HEK293 (cell line): ENCODE results near the gene SAE1.

Experiments used
- CTCF ChIA-PET: fragments of 350-600 bp; formaldehyde crosslinking; extraction: SDS; loops from one replicate; lab custom pipeline; 2021; ENCODE audit warnings: antibody characterized with exemption; lab: Yijun Ruan, JAX
- POLR2A ChIA-PET: fragments of 300-600 bp; formaldehyde crosslinking; extraction: SDS; loops from one replicate; lab custom pipeline; 2020; ENCODE audit warnings: antibody characterized with exemption, inconsistent platforms; lab: Yijun Ruan, JAX
- H3K27ac ChIP-seq: fragments of 200-500 bp; sonication (Bioruptor generic); 2 replicates; pipeline ENCODE4 v1.5.1; 2014; ENCODE audit warnings: low read depth, low read length, control low read depth, inconsistent platforms; ENCODE audit errors: extremely low read depth
- H3K36me3 ChIP-seq, 2 experiments: fragments of 200-500 bp in 1 of 2; sonication (Bioruptor generic) in 1 of 2; 1 replicate in 1 of 2; 2 replicates in 1 of 2; pipeline ENCODE4 v1.5.1; 2014 to 2017; ENCODE audit warnings: inconsistent platforms in 2 of 2, low read length in 2 of 2; ENCODE audit not compliant: control insufficient read depth in 2 of 2, insufficient read depth in 1 of 2
- H3K4me1 ChIP-seq: fragments of 200-500 bp; sonication (Bioruptor generic); 2 replicates; pipeline ENCODE4 v1.5.1; 2014; ENCODE audit warnings: mild to moderate bottlenecking, low read length, inconsistent platforms; ENCODE audit not compliant: control insufficient read depth, insufficient read depth
- H3K4me3 ChIP-seq: 2 replicates; pipeline ENCODE4 v1.5.1; 2011; ENCODE audit warnings: low read depth, mild to moderate bottlenecking, control low read depth, low read length, moderate library complexity
- H3K9me3 ChIP-seq: fragments of 200-500 bp; sonication (Bioruptor generic); 2 replicates; pipeline ENCODE4 v1.5.1; 2014; ENCODE audit warnings: low read depth, low read length, inconsistent platforms; ENCODE audit not compliant: control insufficient read depth, insufficient read depth
- FEZF1 ChIP-seq: fragments of 450-650 bp; formaldehyde crosslinking; IDR thresholded peaks from 2 replicates; pipeline ENCODE4 v1.5.1; 2016; ENCODE audit warnings: missing biosample characterization, missing genetic modification characterization
- GLI2 ChIP-seq: fragments of 450-650 bp; formaldehyde crosslinking; IDR thresholded peaks from 2 replicates; pipeline ENCODE4; 2017; ENCODE audit warnings: missing biosample characterization, missing genetic modification characterization, low read depth, borderline replicate concordance
- HOXC10 ChIP-seq: sonication (generic); formaldehyde crosslinking; IDR thresholded peaks from 2 replicates; pipeline ENCODE4 v1.8.1; 2023; ENCODE audit warnings: mild to moderate bottlenecking, missing genetic modification reagents
- IKZF3 ChIP-seq: fragments of 450-650 bp; IDR thresholded peaks from 2 replicates; pipeline ENCODE4 v1.5.0; 2018; ENCODE audit warnings: missing biosample characterization, mild to moderate bottlenecking, missing genetic modification characterization, moderate library complexity
- KLF10 ChIP-seq: fragments of 450-650 bp; IDR thresholded peaks from 2 replicates; pipeline ENCODE4 v1.5.1; 2018; ENCODE audit warnings: missing biosample characterization, mild to moderate bottlenecking, missing genetic modification characterization
- KLF17 ChIP-seq: fragments of 450-650 bp; formaldehyde crosslinking; IDR thresholded peaks from 2 replicates; pipeline ENCODE4 v1.5.1; 2016; ENCODE audit warnings: missing biosample characterization, missing genetic modification characterization
- PRDM6 ChIP-seq: fragments of 450-650 bp; formaldehyde crosslinking; IDR thresholded peaks from 2 replicates; pipeline ENCODE4 v1.5.1; 2017; ENCODE audit warnings: missing biosample characterization, missing genetic modification characterization
- SALL2 ChIP-seq: fragments of 450-650 bp; formaldehyde crosslinking; IDR thresholded peaks from 2 replicates; pipeline ENCODE4 v1.5.0; 2017; ENCODE audit warnings: missing biosample characterization, mild to moderate bottlenecking, missing genetic modification characterization, borderline replicate concordance
- TCF7L2 ChIP-seq: IDR thresholded peaks from 2 replicates; pipeline ENCODE4 v1.6.1; 2011; ENCODE audit warnings: low read depth, mild to moderate bottlenecking, inconsistent platforms, low read length, moderate library complexity, borderline replicate concordance
- ZFP41 ChIP-seq: fragments of 450-650 bp; formaldehyde crosslinking; IDR thresholded peaks from 2 replicates; pipeline ENCODE4 v1.5.1; 2016; ENCODE audit warnings: missing biosample characterization, missing genetic modification characterization, borderline replicate concordance
- ZFP69B ChIP-seq: fragments of 450-650 bp; formaldehyde crosslinking; IDR thresholded peaks from 2 replicates; pipeline ENCODE4 v1.5.1; 2016; ENCODE audit warnings: missing biosample characterization, missing genetic modification characterization
- ZIC2 ChIP-seq: fragments of 450-650 bp; formaldehyde crosslinking; IDR thresholded peaks from 2 replicates; pipeline ENCODE4 v1.5.1; 2016; ENCODE audit warnings: missing biosample characterization, missing genetic modification characterization
- ZNF121 ChIP-seq: fragments of 450-650 bp; formaldehyde crosslinking; IDR thresholded peaks from 2 replicates; pipeline ENCODE4 v1.5.1; 2016; ENCODE audit warnings: missing biosample characterization, missing genetic modification characterization
- ZNF221 ChIP-seq: fragments of 450-650 bp; formaldehyde crosslinking; IDR thresholded peaks from 2 replicates; pipeline ENCODE4 v1.5.1; 2017; ENCODE audit warnings: missing biosample characterization, missing genetic modification characterization, borderline replicate concordance
- ZNF292 ChIP-seq: fragments of 450-650 bp; formaldehyde crosslinking; IDR thresholded peaks from 2 replicates; pipeline ENCODE4 v1.5.1; 2016; ENCODE audit warnings: low read depth, missing biosample characterization, missing genetic modification characterization, borderline replicate concordance
- ZNF311 ChIP-seq: fragments of 450-650 bp; formaldehyde crosslinking; IDR thresholded peaks from 2 replicates; pipeline ENCODE4 v1.5.1; 2017; ENCODE audit warnings: missing biosample characterization, missing genetic modification characterization, borderline replicate concordance
- ZNF600 ChIP-seq: fragments of 450-650 bp; formaldehyde crosslinking; IDR thresholded peaks from 2 replicates; pipeline ENCODE4 v1.5.1; 2016; ENCODE audit warnings: missing biosample characterization, missing genetic modification characterization
- ZNF610 ChIP-seq: fragments of 450-650 bp; formaldehyde crosslinking; IDR thresholded peaks from 2 replicates; pipeline ENCODE4 v1.5.1; 2016; ENCODE audit warnings: missing biosample characterization, missing genetic modification characterization, borderline replicate concordance
- ZNF658 ChIP-seq: fragments of 450-650 bp; formaldehyde crosslinking; IDR thresholded peaks from 2 replicates; pipeline ENCODE4; 2016; ENCODE audit warnings: missing biosample characterization, missing genetic modification characterization
- ZNF76 ChIP-seq: fragments of 450-650 bp; formaldehyde crosslinking; IDR thresholded peaks from 2 replicates; pipeline ENCODE4; 2016; ENCODE audit warnings: low read depth, missing biosample characterization, missing genetic modification characterization, borderline replicate concordance
- ZNF776 ChIP-seq: fragments of 450-650 bp; formaldehyde crosslinking; IDR thresholded peaks from 2 replicates; pipeline ENCODE4 v1.5.0; 2017; ENCODE audit warnings: missing biosample characterization, missing genetic modification characterization, borderline replicate concordance

The SAE1 gene

GRCh38 chr19:47155148-47155547 is 24.5 kb downstream of the SAE1 start:
- peaks cover 7% of the 10 kb centered on the region for H3K4me1 ChIP-seq

GRCh38 chr19:47156861-47157430 is 26.3 kb downstream of the SAE1 start:
- 0 out of 2 replicates have a peak overlapping the region, but pooled peaks have one; percentile 44 for H3K27ac ChIP-seq
- TF ChIP-seq GLI2 (tag by site-specific recombination) (no peak), PRDM6 (tag by site-specific recombination) (0 out of 2 replicates have a peak, but pooled peaks have one; percentile 15), ZNF311 (tag by site-specific recombination) (no peak), ZNF658 (tag by site-specific recombination) (no peak), TCF7L2 (no peak), ZNF776 (tag by site-specific recombination) (no peak), ZNF76 (tag by site-specific recombination) (no peak)
- H3K4me3 ChIP-seq: no peak overlapping the region
- peaks cover 87 to 91% of the 10 kb centered on the region in 2 experiments for H3K36me3 ChIP-seq
- H3K9me3 ChIP-seq: no peaks in the 10 kb centered on the region
- H3K4me1 ChIP-seq: peaks cover 3% of the 10 kb centered on the region
- ChIA-PET CTCF (interaction anchor here (0.6 to 2.6 kb wide), 8 partner anchors 15 to 359 kb away, joined by 3 to 8 read pairs (median 5); no protein-coding TSS in a partner anchor), POLR2A (interaction anchor here (0.8 to 1.2 kb wide), 2 partner anchors 27 to 120 kb away, joined by 3 to 4 read pairs; no protein-coding TSS in a partner anchor)

More at GRCh38 chr19:47155148-47155547, 24.5 kb downstream of the SAE1 start:
- ChIA-PET CTCF (interaction anchor here (0.7 to 2.6 kb wide), 6 partner anchors 30 to 397 kb away, joined by 3 to 9 read pairs (median 3); no protein-coding TSS in a partner anchor), POLR2A (no interaction called here)
- Histone ChIP-seq H3K36me3 (peaks cover 92 to 94% of the 10 kb centered on the region in 2 experiments), H3K27ac (no peak overlapping the region), H3K4me3 (no peak overlapping the region), H3K9me3 (no peaks in the 10 kb centered on the region)
- TF ChIP-seq ZNF610 (tag by site-specific recombination) (no peak), ZNF121 (tag by site-specific recombination) (no peak), ZNF221 (no peak), ZNF658 (tag by site-specific recombination) (no peak), KLF17 (no peak), ZFP41 (tag by site-specific recombination) (no peak), FEZF1 (tag by site-specific recombination) (no peak), ZNF292 (tag by site-specific recombination) (no peak), ZFP69B (tag by site-specific recombination) (no peak), ZNF76 (tag by site-specific recombination) (no peak)

- no peak overlapping the region for H3K4me3 ChIP-seq
- H3K9me3 ChIP-seq: no peaks in the 10 kb centered on the region
- H3K4me1 ChIP-seq: no peaks in the 10 kb centered on the region
- H3K36me3 ChIP-seq: peaks cover 85 to 88% of the 10 kb centered on the region in 2 experiments
- no peak for TF ChIP-seq KLF10 (tag by site-specific recombination)
- TF ChIP-seq ZIC2 (tag by site-specific recombination): 0 out of 2 replicates have a peak, but pooled peaks have one; percentile 9
- TF ChIP-seq IKZF3 (tag by site-specific recombination): no peak
- no peak for TF ChIP-seq SALL2 (tag by site-specific recombination)
- no peak for TF ChIP-seq HOXC10
- peak; percentile 35 for TF ChIP-seq ZNF600
- POLR2A ChIA-PET: interaction anchor here (0.5 to 0.8 kb wide), 2 partner anchors 26 to 445 kb away, joined by 3 read pairs; no protein-coding TSS in a partner anchor
- CTCF ChIA-PET: interaction anchor here (0.6 to 2.6 kb wide), 10 partner anchors 7 to 358 kb away, joined by 3 to 8 read pairs (median 6); no protein-coding TSS in a partner anchor
- H3K27ac ChIP-seq: peak overlapping the region; percentile 44; the same call in 1 of the 2 replicates
Observed at GRCh38 chr19:47157431-47158321, 27.0 kb downstream of the SAE1 start.
